Activated T-helper 1 cell treated with anti-CD3 and anti-CD28 coated beads, Interleukin-12 subunit alpha, Interleukin-12 subunit beta, Interleukin-2, Interleukin-4 antibody, amounts not matched to agents 30 ng/mL and 10 ng/mL and 1 ng/mL, durations not matched to agents 14 hours and 24 hours and 36 hours (primary cell): ENCODE results near the gene PDX1. TPM values are rescaled to one million over a fixed set of nuclear protein-coding genes. Genes with fewer than 3 reads are reported as not detected.

Source experiments
- DNase-seq: peaks from one replicate; pipeline ENCODE4 v3.0.0; 2021; ENCODE audit warnings: low spot score
- H3K27ac Mint-ChIP-seq: one replicate; pipeline ENCODE4 v1.8.0; 2021; ENCODE audit warnings: mild to moderate bottlenecking, mixed read lengths
- H3K27me3 Mint-ChIP-seq: one replicate; pipeline ENCODE4 v1.8.0; 2022; ENCODE audit warnings: mild to moderate bottlenecking, moderate library complexity, mixed read lengths; ENCODE audit not compliant: insufficient read depth
- H3K36me3 Mint-ChIP-seq: one replicate; pipeline ENCODE4 v1.8.0; 2021; ENCODE audit warnings: low read depth, mixed read lengths
- H3K4me1 Mint-ChIP-seq: one replicate; pipeline ENCODE4 v1.8.0; 2021; ENCODE audit warnings: low read depth, mixed read lengths
- H3K4me3 Mint-ChIP-seq: one replicate; pipeline ENCODE4 v1.8.0; 2021; ENCODE audit warnings: mild to moderate bottlenecking, moderate library complexity, mixed read lengths
- H3K9me3 Mint-ChIP-seq: one replicate; pipeline ENCODE4 v1.8.0; 2021; ENCODE audit warnings: mixed read lengths
- intact Hi-C: fragments of 100-400 bp; cut with micrococcal nuclease; formaldehyde crosslinking; loops from one replicate; pipeline ENCODE4 v1.15.1; 2024
- total RNA-seq: library from RNA; stranded (reverse); gene quantifications from 2 replicates; pipeline ENCODE4 v1.2.3, GENCODE V29; 2022

Gene PDX1
- total RNA-seq, 1 donor from 2014 or later: not detected

GRCh38 chr13:27971776-27972477, 52.1 kb downstream of the PDX1 start:
- Mint-ChIP-seq H3K27ac (no peak overlapping the region), H3K36me3 (peaks cover 2% of the 10 kb centered on the region), H3K4me3 (no peak overlapping the region), H3K4me1 (no peaks in the 10 kb centered on the region), H3K9me3 (no peaks in the 10 kb centered on the region), H3K27me3 (peaks cover 74% of the 10 kb centered on the region)
- no peak for DNase-seq
- intact Hi-C loops: no loop called here

- H3K36me3 Mint-ChIP-seq: peaks cover 2% of the 10 kb centered on the region
- intact Hi-C loops: no loop called here
Measured at GRCh38 chr13:27972478-27972820, 52.6 kb downstream of the PDX1 start.

GRCh38 chr13:27973291-27973690, 53.5 kb downstream of the PDX1 start:
- no peaks in the 10 kb centered on the region for H3K9me3 Mint-ChIP-seq
- no peak overlapping the region for H3K27ac Mint-ChIP-seq
- intact Hi-C loops: no loop called here
- peaks cover 5% of the 10 kb centered on the region for H3K4me1 Mint-ChIP-seq
- H3K4me3 Mint-ChIP-seq: no peak overlapping the region
- peaks cover 70% of the 10 kb centered on the region for H3K27me3 Mint-ChIP-seq
- DNase-seq: no peak
- H3K36me3 Mint-ChIP-seq: no peaks in the 10 kb centered on the region

More at GRCh38 chr13:27972478-27972820, 52.6 kb downstream of the PDX1 start:
- Mint-ChIP-seq H3K27me3 (peaks cover 74% of the 10 kb centered on the region), H3K27ac (no peak overlapping the region), H3K4me3 (no peak overlapping the region), H3K9me3 (no peaks in the 10 kb centered on the region), H3K4me1 (peaks cover 2% of the 10 kb centered on the region)
- no peak for DNase-seq

- peaks cover 9% of the 10 kb centered on the region for H3K4me1 Mint-ChIP-seq
Measured at GRCh38 chr13:27973961-27974662, 54.3 kb downstream of the PDX1 start.

More at GRCh38 chr13:27973961-27974662, 54.3 kb downstream of the PDX1 start:
- no peaks in the 10 kb centered on the region for H3K36me3 Mint-ChIP-seq
- no peak for DNase-seq
- H3K27ac Mint-ChIP-seq: no peak overlapping the region
- H3K27me3 Mint-ChIP-seq: peaks cover 75% of the 10 kb centered on the region
- intact Hi-C loops: no loop called here
- no peak overlapping the region for H3K4me3 Mint-ChIP-seq
- H3K9me3 Mint-ChIP-seq: no peaks in the 10 kb centered on the region

Other genes with a start within 250 kb of the PDX1 start
- not detected in 2 replicates for gene GSX1, start 127.5 kb upstream of the PDX1 start, total RNA-seq
- gene CDX2, start 49.3 kb downstream of the PDX1 start, total RNA-seq: not detected in 2 replicates
- gene URAD, start 68.7 kb downstream of the PDX1 start, total RNA-seq: not detected in 2 replicates
- gene FLT3, start 180.6 kb downstream of the PDX1 start, total RNA-seq: not detected in 2 replicates
- 36.1 and 37.0 TPM in 2 replicates for gene PAN3, start 218.5 kb downstream of the PDX1 start, total RNA-seq